ENCODE results near the gene FARP1. TPM values are rescaled to one million over a fixed set of nuclear protein-coding genes. Genes with fewer than 3 reads are reported as not detected.

Gene FARP1
- polyA plus RNA-seq, 2 of the 4 experiments (the other 2 are of a cell fraction) = 9.4 to 13.0 TPM

DNA sequence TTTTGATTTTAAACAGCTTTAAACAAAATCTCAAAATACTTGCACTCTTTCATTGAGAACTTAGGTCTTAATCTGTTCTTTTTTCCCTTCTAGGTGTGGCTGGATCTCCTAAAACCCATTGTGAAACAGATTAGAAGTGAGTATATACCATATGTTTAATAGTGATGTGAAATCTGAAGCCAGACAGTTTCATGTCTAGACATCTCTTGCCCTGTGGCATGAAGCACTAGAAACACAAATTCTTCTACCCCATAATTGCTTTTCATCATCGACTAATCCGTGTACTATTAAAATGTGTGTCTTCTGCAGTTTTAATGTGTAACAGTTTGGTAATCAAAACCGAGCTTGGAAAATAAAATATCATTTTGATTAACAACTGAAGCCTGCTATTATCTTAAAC lies 222.4 kb downstream of the FARP1 start (continued):
- TF ChIP-seq, protein P1, sequence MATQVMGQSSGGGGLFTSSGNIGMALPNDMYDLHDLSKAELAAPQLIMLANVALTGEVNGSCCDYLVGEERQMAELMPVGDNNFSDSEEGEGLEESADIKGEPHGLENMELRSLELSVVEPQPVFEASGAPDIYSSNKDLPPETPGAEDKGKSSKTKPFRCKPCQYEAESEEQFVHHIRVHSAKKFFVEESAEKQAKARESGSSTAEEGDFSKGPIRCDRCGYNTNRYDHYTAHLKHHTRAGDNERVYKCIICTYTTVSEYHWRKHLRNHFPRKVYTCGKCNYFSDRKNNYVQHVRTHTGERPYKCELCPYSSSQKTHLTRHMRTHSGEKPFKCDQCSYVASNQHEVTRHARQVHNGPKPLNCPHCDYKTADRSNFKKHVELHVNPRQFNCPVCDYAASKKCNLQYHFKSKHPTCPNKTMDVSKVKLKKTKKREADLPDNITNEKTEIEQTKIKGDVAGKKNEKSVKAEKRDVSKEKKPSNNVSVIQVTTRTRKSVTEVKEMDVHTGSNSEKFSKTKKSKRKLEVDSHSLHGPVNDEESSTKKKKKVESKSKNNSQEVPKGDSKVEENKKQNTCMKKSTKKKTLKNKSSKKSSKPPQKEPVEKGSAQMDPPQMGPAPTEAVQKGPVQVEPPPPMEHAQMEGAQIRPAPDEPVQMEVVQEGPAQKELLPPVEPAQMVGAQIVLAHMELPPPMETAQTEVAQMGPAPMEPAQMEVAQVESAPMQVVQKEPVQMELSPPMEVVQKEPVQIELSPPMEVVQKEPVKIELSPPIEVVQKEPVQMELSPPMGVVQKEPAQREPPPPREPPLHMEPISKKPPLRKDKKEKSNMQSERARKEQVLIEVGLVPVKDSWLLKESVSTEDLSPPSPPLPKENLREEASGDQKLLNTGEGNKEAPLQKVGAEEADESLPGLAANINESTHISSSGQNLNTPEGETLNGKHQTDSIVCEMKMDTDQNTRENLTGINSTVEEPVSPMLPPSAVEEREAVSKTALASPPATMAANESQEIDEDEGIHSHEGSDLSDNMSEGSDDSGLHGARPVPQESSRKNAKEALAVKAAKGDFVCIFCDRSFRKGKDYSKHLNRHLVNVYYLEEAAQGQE (IDR thresholded peaks at IDR 0.05) = no peak
- no peak for TF ChIP-seq FOSB (CRISPR knock-in tag; IDR thresholded peaks at IDR 0.05)
- TF ChIP-seq NPAS2 (CRISPR knock-in tag; IDR thresholded peaks at IDR 0.05; ENCODE audit: borderline replicate concordance) = no peak

DNA sequence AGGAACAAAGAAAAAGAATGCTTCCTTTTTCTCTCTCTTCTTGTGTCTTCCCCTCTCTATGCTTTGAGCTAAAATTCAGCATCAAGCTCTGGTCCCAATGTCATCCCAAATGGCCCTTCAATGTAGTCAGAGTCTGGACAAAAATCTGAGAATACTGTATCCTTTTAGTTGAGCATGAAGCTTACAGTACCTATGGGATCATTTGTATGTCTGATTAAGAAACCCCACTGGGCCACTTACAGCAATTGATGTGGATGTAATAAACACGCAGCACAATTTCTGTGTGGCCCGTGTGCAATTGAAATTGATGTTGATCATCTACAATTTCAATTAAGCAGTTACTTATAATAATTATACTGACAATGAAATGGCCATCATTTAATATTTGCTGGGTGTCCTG lies 223.1 kb downstream of the FARP1 start:
- no peak for FAIRE-seq
- POLR2A ChIA-PET = no interaction called here
- no peak for DNase-seq (ENCODE audit: low read depth in 1 of 2, low spot score in 1 of 2)
- Histone ChIP-seq H3K4me1 (no peaks in the 10 kb centered on the region), H3K9me3 (no peaks in the 10 kb centered on the region), H3K4me3 (no peak overlapping the region), H3K27ac (no peak overlapping the region), H3K4me2 (no peak overlapping the region)
- no peak for TF ChIP-seq ZC3H11A (IDR thresholded peaks at IDR 0.05)
- TF ChIP-seq CEBPB (IDR thresholded peaks at IDR 0.05) = no peak
- TF ChIP-seq TFCP2L1 (CRISPR knock-in tag; IDR thresholded peaks at IDR 0.05) = no peak
- TF ChIP-seq HOXB13 (CRISPR knock-in tag; IDR thresholded peaks at IDR 0.05; ENCODE audit: low read depth) = no peak
- no peak for TF ChIP-seq PHF8 (IDR thresholded peaks at IDR 0.05; ENCODE audit: borderline replicate concordance, low read depth)
- no peak for TF ChIP-seq FOSL2 (IDR thresholded peaks at IDR 0.05)
- TF ChIP-seq FOSL2 (CRISPR knock-in tag; IDR thresholded peaks at IDR 0.05) = no peak
- no peak for TF ChIP-seq ZNF302 (CRISPR knock-in tag; IDR thresholded peaks at IDR 0.05)
- TF ChIP-seq RNF2 (IDR thresholded peaks at IDR 0.05; ENCODE audit: borderline replicate concordance, low read depth) = no peak
- no peak for TF ChIP-seq MAZ (IDR thresholded peaks at IDR 0.05; ENCODE audit: borderline replicate concordance, low read depth, low read length)
- TF ChIP-seq, protein P2, sequence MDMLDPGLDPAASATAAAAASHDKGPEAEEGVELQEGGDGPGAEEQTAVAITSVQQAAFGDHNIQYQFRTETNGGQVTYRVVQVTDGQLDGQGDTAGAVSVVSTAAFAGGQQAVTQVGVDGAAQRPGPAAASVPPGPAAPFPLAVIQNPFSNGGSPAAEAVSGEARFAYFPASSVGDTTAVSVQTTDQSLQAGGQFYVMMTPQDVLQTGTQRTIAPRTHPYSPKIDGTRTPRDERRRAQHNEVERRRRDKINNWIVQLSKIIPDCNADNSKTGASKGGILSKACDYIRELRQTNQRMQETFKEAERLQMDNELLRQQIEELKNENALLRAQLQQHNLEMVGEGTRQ (IDR thresholded peaks at IDR 0.05) = no peak
- TF ChIP-seq EHMT2 (IDR thresholded peaks at IDR 0.05; ENCODE audit: low read depth) = no peak
- TF ChIP-seq, protein P3, sequence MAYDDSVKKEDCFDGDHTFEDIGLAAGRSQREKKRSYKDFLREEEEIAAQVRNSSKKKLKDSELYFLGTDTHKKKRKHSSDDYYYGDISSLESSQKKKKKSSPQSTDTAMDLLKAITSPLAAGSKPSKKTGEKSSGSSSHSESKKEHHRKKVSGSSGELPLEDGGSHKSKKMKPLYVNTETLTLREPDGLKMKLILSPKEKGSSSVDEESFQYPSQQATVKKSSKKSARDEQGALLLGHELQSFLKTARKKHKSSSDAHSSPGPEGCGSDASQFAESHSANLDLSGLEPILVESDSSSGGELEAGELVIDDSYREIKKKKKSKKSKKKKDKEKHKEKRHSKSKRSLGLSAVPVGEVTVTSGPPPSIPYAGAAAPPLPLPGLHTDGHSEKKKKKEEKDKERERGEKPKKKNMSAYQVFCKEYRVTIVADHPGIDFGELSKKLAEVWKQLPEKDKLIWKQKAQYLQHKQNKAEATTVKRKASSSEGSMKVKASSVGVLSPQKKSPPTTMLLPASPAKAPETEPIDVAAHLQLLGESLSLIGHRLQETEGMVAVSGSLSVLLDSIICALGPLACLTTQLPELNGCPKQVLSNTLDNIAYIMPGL (CRISPR knock-in tag; IDR thresholded peaks at IDR 0.05; ENCODE audit: borderline replicate concordance) = no peak
- TF ChIP-seq BHLHE40 (IDR thresholded peaks at IDR 0.05; ENCODE audit: low read depth, low read length) = no peak
- TF ChIP-seq HOXA7 (CRISPR knock-in tag; IDR thresholded peaks at IDR 0.05) = no peak
- no peak for TF ChIP-seq RFX5 (IDR thresholded peaks at IDR 0.05)
- TF ChIP-seq CHD2 (IDR thresholded peaks at IDR 0.05; ENCODE audit: low read length, partially characterized antibody) = no peak
- no peak for TF ChIP-seq NR3C1 (IDR thresholded peaks at IDR 0.05)
- no peak for TF ChIP-seq RCOR1 (IDR thresholded peaks at IDR 0.05; ENCODE audit: low read depth, low read length)
- TF ChIP-seq, protein P1 (IDR thresholded peaks at IDR 0.05) = no peak
- no peak for TF ChIP-seq EP300 (IDR thresholded peaks at IDR 0.05)
- 98% methylated on average over 2 of the region's 2 CpGs for WGBS (ENCODE audit: missing lambda C conversion rate)
- ATAC-seq = no peak
- CTCF ChIA-PET = interaction anchor here (1.2 kb wide), 1 partner anchor 16 kb away, joined by 3 read pairs; no protein-coding TSS in a partner anchor

Data from A549 (cell line).